A549 (cell line): ENCODE measurements around the gene TSR1.

Experiments used
- GATA3 ChIP-seq: IDR thresholded peaks from 2 replicates; pipeline ENCODE4 v1.6.1; 2012; ENCODE audit warnings: borderline replicate concordance
- MAX ChIP-seq: IDR thresholded peaks from 2 replicates; pipeline ENCODE4 v1.6.1; 2012
- MAZ ChIP-seq: fragments of 150-350 bp; IDR thresholded peaks from 2 replicates; pipeline ENCODE4 v1.6.1; 2014; ENCODE audit warnings: antibody characterized with exemption, low read depth, low read length, borderline replicate concordance
- NFE2L2 ChIP-seq: fragments of 150-350 bp; conservative IDR thresholded peaks from 2 replicates; pipeline ENCODE4 v1.6.1; 2014; ENCODE audit warnings: low read length
- NPAS2 ChIP-seq: fragments of 250-450 bp; sonication (Bioruptor Pico); IDR thresholded peaks from 2 replicates; pipeline ENCODE4 v1.8.0; 2022; ENCODE audit warnings: mild to moderate bottlenecking, moderate library complexity, borderline replicate concordance
- POLR2A ChIP-seq: IDR thresholded peaks from 2 replicates; pipeline ENCODE4 v1.6.1; 2012; ENCODE audit warnings: mild to moderate bottlenecking, low read length
- RAD21 ChIP-seq, 2 experiments: fragments of >200 bp in 1 of 2; sonication (Bioruptor Twin) in 1 of 2; formaldehyde crosslinking in 1 of 2; IDR thresholded peaks in 1 of 2; conservative IDR thresholded peaks in 1 of 2; 2 replicates in 1 of 2; 3 replicates in 1 of 2; pipeline ENCODE4 v1.6.1; 2012 to 2018; ENCODE audit warnings: inconsistent platforms in 1 of 2
- RFX5 ChIP-seq: fragments of 450-650 bp; IDR thresholded peaks from 2 replicates; pipeline ENCODE4 v1.7.1; 2014; ENCODE audit warnings: antibody characterized with exemption, mild to moderate bottlenecking, moderate library complexity
- RNF2 ChIP-seq: fragments of 200-600 bp; sonication (generic); IDR thresholded peaks from 2 replicates; pipeline ENCODE4 v1.6.1; 2016; ENCODE audit warnings: low read depth, mild to moderate bottlenecking, antibody characterized with exemption, moderate library complexity, borderline replicate concordance
- SMC3 ChIP-seq: fragments of >200 bp; sonication (Bioruptor Twin); formaldehyde crosslinking; IDR thresholded peaks from 3 replicates; pipeline ENCODE4 v1.6.1; 2018; ENCODE audit warnings: inconsistent platforms
- ZFP36 ChIP-seq: fragments of 450-650 bp; IDR thresholded peaks from 2 replicates; pipeline ENCODE4 v1.6.1; 2014; ENCODE audit warnings: borderline replicate concordance; ENCODE audit not compliant: partially characterized antibody
- ZNF302 ChIP-seq: fragments of 250-450 bp; sonication (Bioruptor Pico); IDR thresholded peaks from 2 replicates; pipeline ENCODE4 v1.9.0; 2021; ENCODE audit warnings: inconsistent platforms, mild to moderate bottlenecking, moderate library complexity
- TF ChIP-seq, protein P1 (sequence below): fragments of >200 bp; sonication (Bioruptor Twin); formaldehyde crosslinking; IDR thresholded peaks from 3 replicates; pipeline ENCODE4 v1.5.1; 2016
- TF ChIP-seq, protein P2 (sequence below): fragments of 450-650 bp; IDR thresholded peaks from 2 replicates; pipeline ENCODE4 v1.6.1; 2014; ENCODE audit warnings: antibody characterized with exemption

DNA sequence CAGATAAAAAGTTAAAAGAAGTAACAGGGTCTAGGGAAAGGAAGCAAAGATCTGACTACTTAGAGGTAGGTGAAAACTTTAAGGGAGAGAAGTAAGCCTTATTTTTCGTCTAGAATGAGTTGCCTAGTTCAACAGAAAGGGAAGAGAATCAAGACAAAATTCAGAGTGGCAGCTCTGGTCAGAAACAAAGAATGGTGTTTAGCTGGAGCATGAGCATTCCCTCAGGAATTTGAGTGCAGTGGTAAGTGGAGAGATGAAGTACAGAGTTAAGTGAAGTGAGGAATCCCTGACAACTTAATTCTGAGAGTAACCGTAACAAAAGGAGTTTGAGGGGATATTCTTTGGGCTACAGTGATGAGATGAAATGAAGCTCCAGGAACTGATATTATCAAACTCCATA lies 44.2 kb downstream of the TSR1 start:
- TF ChIP-seq MAX (no peak), RAD21 (conservative IDR thresholded peaks at IDR 0.05 in 1 of 2, IDR thresholded peaks at IDR 0.05 in 1 of 2) (no peak), NPAS2 (no peak), NFE2L2 (no peak), SMC3 (no peak), MAZ (no peak), POLR2A (no peak), RNF2 (no peak), ZFP36 (no peak), GATA3 (no peak), ZNF302 (CRISPR knock-in tag) (no peak), RFX5 (no peak)
- TF ChIP-seq, protein P1, sequence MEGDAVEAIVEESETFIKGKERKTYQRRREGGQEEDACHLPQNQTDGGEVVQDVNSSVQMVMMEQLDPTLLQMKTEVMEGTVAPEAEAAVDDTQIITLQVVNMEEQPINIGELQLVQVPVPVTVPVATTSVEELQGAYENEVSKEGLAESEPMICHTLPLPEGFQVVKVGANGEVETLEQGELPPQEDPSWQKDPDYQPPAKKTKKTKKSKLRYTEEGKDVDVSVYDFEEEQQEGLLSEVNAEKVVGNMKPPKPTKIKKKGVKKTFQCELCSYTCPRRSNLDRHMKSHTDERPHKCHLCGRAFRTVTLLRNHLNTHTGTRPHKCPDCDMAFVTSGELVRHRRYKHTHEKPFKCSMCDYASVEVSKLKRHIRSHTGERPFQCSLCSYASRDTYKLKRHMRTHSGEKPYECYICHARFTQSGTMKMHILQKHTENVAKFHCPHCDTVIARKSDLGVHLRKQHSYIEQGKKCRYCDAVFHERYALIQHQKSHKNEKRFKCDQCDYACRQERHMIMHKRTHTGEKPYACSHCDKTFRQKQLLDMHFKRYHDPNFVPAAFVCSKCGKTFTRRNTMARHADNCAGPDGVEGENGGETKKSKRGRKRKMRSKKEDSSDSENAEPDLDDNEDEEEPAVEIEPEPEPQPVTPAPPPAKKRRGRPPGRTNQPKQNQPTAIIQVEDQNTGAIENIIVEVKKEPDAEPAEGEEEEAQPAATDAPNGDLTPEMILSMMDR, result no peak
- TF ChIP-seq, protein P2, sequence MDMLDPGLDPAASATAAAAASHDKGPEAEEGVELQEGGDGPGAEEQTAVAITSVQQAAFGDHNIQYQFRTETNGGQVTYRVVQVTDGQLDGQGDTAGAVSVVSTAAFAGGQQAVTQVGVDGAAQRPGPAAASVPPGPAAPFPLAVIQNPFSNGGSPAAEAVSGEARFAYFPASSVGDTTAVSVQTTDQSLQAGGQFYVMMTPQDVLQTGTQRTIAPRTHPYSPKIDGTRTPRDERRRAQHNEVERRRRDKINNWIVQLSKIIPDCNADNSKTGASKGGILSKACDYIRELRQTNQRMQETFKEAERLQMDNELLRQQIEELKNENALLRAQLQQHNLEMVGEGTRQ, result no peak
